ENCODE data around the gene SNX18. TPM values are rescaled to one million over a fixed set of nuclear protein-coding genes. Genes with fewer than 3 reads are reported as not detected.

SNX18 gene
- total RNA-seq, 1 donor from 2014 or later = 13.4 TPM

- no peak overlapping the region for H3K27ac Mint-ChIP-seq
- DNase-seq (ENCODE audit: low spot score) = no peak
- intact Hi-C loops (cut with micrococcal nuclease) = no loop called here
- no peak overlapping the region for H3K4me3 Mint-ChIP-seq (ENCODE audit: low read depth)
- no peaks in the 10 kb centered on the region for H3K4me1 Mint-ChIP-seq (ENCODE audit: low read depth)
- no peaks in the 10 kb centered on the region for H3K9me3 Mint-ChIP-seq
- H3K27me3 Mint-ChIP-seq (ENCODE audit: low read depth) = peaks cover 12% of the 10 kb centered on the region
- no peaks in the 10 kb centered on the region for H3K36me3 Mint-ChIP-seq (ENCODE audit: low read depth)
Measured at GRCh38 chr5:54492178-54492577, 25.4 kb upstream of the SNX18 start.

GRCh38 chr5:54495027-54495426, 22.5 kb upstream of the SNX18 start:
- no peak for DNase-seq (ENCODE audit: low spot score)
- Mint-ChIP-seq H3K27me3 (ENCODE audit: low read depth) (peaks cover 16% of the 10 kb centered on the region), H3K27ac (no peak overlapping the region), H3K36me3 (ENCODE audit: low read depth) (no peaks in the 10 kb centered on the region), H3K4me1 (ENCODE audit: low read depth) (no peaks in the 10 kb centered on the region), H3K9me3 (peaks cover 4% of the 10 kb centered on the region), H3K4me3 (ENCODE audit: low read depth) (no peak overlapping the region)
- intact Hi-C loops (cut with micrococcal nuclease) = no loop called here

GRCh38 chr5:54514291-54514690, 3.3 kb upstream of the SNX18 start:
- no peak for DNase-seq (ENCODE audit: low spot score)
- Mint-ChIP-seq H3K27me3 (ENCODE audit: low read depth) (peaks cover 30% of the 10 kb centered on the region), H3K9me3 (no peaks in the 10 kb centered on the region), H3K4me1 (ENCODE audit: low read depth) (peaks cover 8% of the 10 kb centered on the region), H3K27ac (no peak overlapping the region), H3K36me3 (ENCODE audit: low read depth) (peaks cover 5% of the 10 kb centered on the region), H3K4me3 (ENCODE audit: low read depth) (no peak overlapping the region)
- intact Hi-C loops (cut with micrococcal nuclease) = loop anchor here (10.0 kb wide), 1 partner anchor 231 kb away; no protein-coding TSS in a partner anchor

GRCh38 chr5:54514841-54515432, 2.6 kb upstream of the SNX18 start:
- H3K36me3 Mint-ChIP-seq (ENCODE audit: low read depth) = peaks cover 11% of the 10 kb centered on the region
- intact Hi-C loops (cut with micrococcal nuclease) = loop anchor here (10.0 kb wide), 1 partner anchor 230 kb away; no protein-coding TSS in a partner anchor
- H3K9me3 Mint-ChIP-seq = no peaks in the 10 kb centered on the region
- peaks cover 15% of the 10 kb centered on the region for H3K4me1 Mint-ChIP-seq (ENCODE audit: low read depth)
- H3K27ac Mint-ChIP-seq = no peak overlapping the region
- no peak for DNase-seq (ENCODE audit: low spot score)
- peaks cover 24% of the 10 kb centered on the region for H3K27me3 Mint-ChIP-seq (ENCODE audit: low read depth)
- H3K4me3 Mint-ChIP-seq (ENCODE audit: low read depth) = no peak overlapping the region

- Mint-ChIP-seq H3K27me3 (ENCODE audit: low read depth) (peaks cover 24% of the 10 kb centered on the region), H3K36me3 (ENCODE audit: low read depth) (peaks cover 18% of the 10 kb centered on the region), H3K4me3 (ENCODE audit: low read depth) (no peak overlapping the region), H3K4me1 (ENCODE audit: low read depth) (peaks cover 21% of the 10 kb centered on the region), H3K27ac (no peak overlapping the region), H3K9me3 (no peaks in the 10 kb centered on the region)
- intact Hi-C loops (cut with micrococcal nuclease) = loop anchor here (2.0 to 10.0 kb wide), 3 partner anchors 131 to 229 kb away; no protein-coding TSS in a partner anchor
- DNase-seq (ENCODE audit: low spot score) = no peak
Measured at GRCh38 chr5:54515634-54516033, 1.9 kb upstream of the SNX18 start.

- Mint-ChIP-seq H3K9me3 (no peaks in the 10 kb centered on the region), H3K4me1 (ENCODE audit: low read depth) (peaks cover 25% of the 10 kb centered on the region), H3K4me3 (ENCODE audit: low read depth) (no peak overlapping the region), H3K27me3 (ENCODE audit: low read depth) (peaks cover 24% of the 10 kb centered on the region), H3K27ac (no peak overlapping the region), H3K36me3 (ENCODE audit: low read depth) (peaks cover 22% of the 10 kb centered on the region)
- intact Hi-C loops (cut with micrococcal nuclease) = loop anchor here (2.0 to 10.0 kb wide), 3 partner anchors 131 to 229 kb away; no protein-coding TSS in a partner anchor
- DNase-seq (ENCODE audit: low spot score) = no peak
Measured at GRCh38 chr5:54516051-54516655, 1.4 kb upstream of the SNX18 start.

- intact Hi-C loops (cut with micrococcal nuclease) = loop anchor here (1.0 to 10.0 kb wide), 6 partner anchors 130 to 642 kb away; no protein-coding TSS in a partner anchor
- H3K36me3 Mint-ChIP-seq (ENCODE audit: low read depth) = peaks cover 26% of the 10 kb centered on the region
- H3K27me3 Mint-ChIP-seq (ENCODE audit: low read depth) = peaks cover 22% of the 10 kb centered on the region
- no peak for DNase-seq (ENCODE audit: low spot score)
- no peaks in the 10 kb centered on the region for H3K9me3 Mint-ChIP-seq
- peaks cover 31% of the 10 kb centered on the region for H3K4me1 Mint-ChIP-seq (ENCODE audit: low read depth)
- H3K4me3 Mint-ChIP-seq (ENCODE audit: low read depth) = peak overlapping the region; percentile 75
- H3K27ac Mint-ChIP-seq = no peak overlapping the region
Measured at GRCh38 chr5:54517174-54517511, 416 bp upstream of the SNX18 start.

GRCh38 chr5:54518146-54518817, 723 bp downstream of the SNX18 start:
- peak overlapping the region; percentile 82 for H3K4me3 Mint-ChIP-seq (ENCODE audit: low read depth)
- H3K27me3 Mint-ChIP-seq (ENCODE audit: low read depth) = peaks cover 20% of the 10 kb centered on the region
- H3K27ac Mint-ChIP-seq = peak overlapping the region; percentile 13
- intact Hi-C loops (cut with micrococcal nuclease) = loop anchor here (1.0 to 10.0 kb wide), 3 partner anchors 207 to 276 kb away; partner anchors contain the start of gene ARL15
- no peaks in the 10 kb centered on the region for H3K9me3 Mint-ChIP-seq
- H3K4me1 Mint-ChIP-seq (ENCODE audit: low read depth) = peaks cover 40% of the 10 kb centered on the region
- peaks cover 36% of the 10 kb centered on the region for H3K36me3 Mint-ChIP-seq (ENCODE audit: low read depth)
- peak; percentile 54 for DNase-seq (ENCODE audit: low spot score)

- H3K27me3 Mint-ChIP-seq (ENCODE audit: low read depth) = peaks cover 20% of the 10 kb centered on the region
- peaks cover 36% of the 10 kb centered on the region for H3K36me3 Mint-ChIP-seq (ENCODE audit: low read depth)
- H3K27ac Mint-ChIP-seq = peak overlapping the region; percentile 13
- intact Hi-C loops (cut with micrococcal nuclease) = loop anchor here (1.0 to 10.0 kb wide), 3 partner anchors 208 to 275 kb away; partner anchors contain the start of gene ARL15
- no peak for DNase-seq (ENCODE audit: low spot score)
- no peaks in the 10 kb centered on the region for H3K9me3 Mint-ChIP-seq
- H3K4me1 Mint-ChIP-seq (ENCODE audit: low read depth) = peaks cover 41% of the 10 kb centered on the region
- peak overlapping the region; percentile 82 for H3K4me3 Mint-ChIP-seq (ENCODE audit: low read depth)
Measured at GRCh38 chr5:54518818-54519508, 1.4 kb downstream of the SNX18 start.

- Mint-ChIP-seq H3K27ac (no peak overlapping the region), H3K4me3 (ENCODE audit: low read depth) (peak overlapping the region; percentile 82), H3K4me1 (ENCODE audit: low read depth) (peaks cover 44% of the 10 kb centered on the region), H3K9me3 (no peaks in the 10 kb centered on the region), H3K36me3 (ENCODE audit: low read depth) (peaks cover 36% of the 10 kb centered on the region), H3K27me3 (ENCODE audit: low read depth) (peaks cover 17% of the 10 kb centered on the region)
- intact Hi-C loops (cut with micrococcal nuclease) = loop anchor here (2.0 to 10.0 kb wide), 2 partner anchors 209 to 225 kb away; partner anchors contain the start of gene ARL15
- DNase-seq (ENCODE audit: low spot score) = no peak
Measured at GRCh38 chr5:54519509-54519876, 1.9 kb downstream of the SNX18 start.

- H3K27me3 Mint-ChIP-seq (ENCODE audit: low read depth) = peaks cover 12% of the 10 kb centered on the region
- H3K4me3 Mint-ChIP-seq (ENCODE audit: low read depth) = peak overlapping the region; percentile 82
- DNase-seq (ENCODE audit: low spot score) = no peak
- peak overlapping the region; percentile 19 for H3K27ac Mint-ChIP-seq
- peaks cover 47% of the 10 kb centered on the region for H3K4me1 Mint-ChIP-seq (ENCODE audit: low read depth)
- intact Hi-C loops (cut with micrococcal nuclease) = loop anchor here (10.0 kb wide), 1 partner anchor 94 kb away; no protein-coding TSS in a partner anchor
- peaks cover 36% of the 10 kb centered on the region for H3K36me3 Mint-ChIP-seq (ENCODE audit: low read depth)
- no peaks in the 10 kb centered on the region for H3K9me3 Mint-ChIP-seq
Measured at GRCh38 chr5:54520438-54520846, 2.9 kb downstream of the SNX18 start.

GRCh38 chr5:54520940-54521339, 3.4 kb downstream of the SNX18 start:
- Mint-ChIP-seq H3K27ac (no peak overlapping the region), H3K4me1 (ENCODE audit: low read depth) (peaks cover 48% of the 10 kb centered on the region), H3K9me3 (no peaks in the 10 kb centered on the region), H3K36me3 (ENCODE audit: low read depth) (peaks cover 36% of the 10 kb centered on the region), H3K27me3 (ENCODE audit: low read depth) (peaks cover 8% of the 10 kb centered on the region), H3K4me3 (ENCODE audit: low read depth) (peak overlapping the region; percentile 82)
- DNase-seq (ENCODE audit: low spot score) = no peak
- intact Hi-C loops (cut with micrococcal nuclease) = loop anchor here (10.0 kb wide), 1 partner anchor 94 kb away; no protein-coding TSS in a partner anchor
